Stimulated activated CD4-positive, alpha-beta T cell treated with anti-CD3 and anti-CD28 coated beads, Interleukin-12 subunit alpha, Interleukin-12 subunit beta, amount 100 ng/mL, for 4 hours (primary cell): ENCODE results near the gene RPS18.

Experiments
- DNase-seq: peaks from one replicate; pipeline ENCODE4 v3.0.0-alpha.2; 2020

RPS18 gene

DNA sequence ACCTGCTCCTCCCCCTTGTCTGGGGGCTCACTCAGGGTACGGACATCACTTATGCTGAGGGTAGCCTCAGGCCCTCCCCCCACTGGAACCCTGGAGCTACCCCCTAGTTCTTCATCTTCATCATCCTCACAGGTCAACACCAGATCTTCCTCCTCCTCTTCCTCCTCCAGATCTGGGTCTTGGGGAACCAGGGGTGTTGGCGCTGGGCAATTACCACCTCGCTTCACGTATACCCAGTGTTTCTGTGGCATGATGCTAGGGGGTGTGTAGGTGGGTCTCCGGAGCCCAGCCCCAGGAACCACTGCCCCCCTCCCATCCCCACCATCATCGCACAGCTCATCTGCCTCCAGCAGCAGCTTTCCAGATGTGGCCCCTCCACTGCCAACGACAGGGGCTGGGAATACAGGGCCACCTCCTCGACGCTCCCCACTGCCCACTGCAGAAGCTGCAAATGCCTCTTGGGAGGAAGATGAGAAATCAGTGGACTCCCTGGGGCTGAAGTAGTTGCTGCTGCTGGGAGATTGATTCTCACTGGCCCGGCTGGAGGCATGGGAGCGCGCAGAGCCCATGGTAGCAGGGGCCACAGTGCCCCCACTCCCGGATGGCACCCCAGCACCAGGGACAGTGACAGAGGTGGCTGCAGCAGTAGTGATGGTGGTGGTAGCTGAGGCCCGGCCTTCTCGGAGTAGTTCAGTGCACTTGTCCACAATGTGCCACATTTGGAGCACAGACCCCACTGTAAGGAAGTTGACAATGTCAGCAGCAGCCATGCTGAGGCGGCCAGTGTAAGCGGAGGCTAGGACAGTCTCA is 44.1 kb downstream of the RPS18 start:
- no peak for DNase-seq

GRCh38 chr6:33316603-33317418 is 44.9 kb downstream of the RPS18 start:
- no peak for DNase-seq

- no peak for DNase-seq
Observed at GRCh38 chr6:33317419-33317668, 45.5 kb downstream of the RPS18 start.

DNA sequence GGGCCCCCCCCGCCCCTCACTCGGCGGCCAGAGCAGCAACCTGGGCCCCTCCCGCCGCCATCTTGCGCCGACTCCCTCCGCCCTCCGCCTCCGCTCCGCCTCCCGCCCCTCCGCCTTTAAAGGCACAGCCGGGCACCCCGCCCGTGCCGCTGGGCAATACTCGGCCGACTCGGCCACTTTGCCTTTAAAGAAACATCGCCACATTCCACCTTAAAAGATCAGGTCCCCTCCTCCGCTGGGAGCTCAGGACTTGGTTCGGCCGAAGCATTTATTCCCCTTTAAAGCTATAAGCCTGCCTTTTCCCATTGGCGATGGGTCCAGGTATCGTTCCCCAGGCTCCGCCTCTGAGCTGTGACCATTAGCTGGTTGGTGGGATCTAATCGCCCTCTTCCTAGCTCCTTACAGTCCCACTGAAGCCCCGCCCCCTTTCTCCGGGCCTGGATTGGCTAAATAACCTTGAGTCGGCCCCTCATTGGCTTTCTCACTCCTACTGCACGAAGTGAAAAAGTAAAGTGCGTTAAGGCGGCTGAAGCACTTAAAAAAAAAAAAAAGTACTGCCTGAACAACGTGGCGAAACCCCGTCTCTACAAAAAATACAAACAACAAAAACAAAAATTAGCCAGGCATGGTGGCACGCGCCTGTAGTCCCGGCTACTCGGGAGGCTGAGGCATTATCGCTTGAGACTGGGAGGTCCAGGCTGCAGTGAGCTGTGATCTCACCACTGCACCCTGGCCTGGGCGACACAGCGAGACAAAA is 46.0 kb downstream of the RPS18 start, which contains the start of gene ZBTB22:
TSS of gene ZBTB22 (minus strand) at position 76 of the 757 bp plus-strand sequence. CDS start 828 bp downstream, outside the sequence.
- DNase-seq: peak; percentile 94

DNA sequence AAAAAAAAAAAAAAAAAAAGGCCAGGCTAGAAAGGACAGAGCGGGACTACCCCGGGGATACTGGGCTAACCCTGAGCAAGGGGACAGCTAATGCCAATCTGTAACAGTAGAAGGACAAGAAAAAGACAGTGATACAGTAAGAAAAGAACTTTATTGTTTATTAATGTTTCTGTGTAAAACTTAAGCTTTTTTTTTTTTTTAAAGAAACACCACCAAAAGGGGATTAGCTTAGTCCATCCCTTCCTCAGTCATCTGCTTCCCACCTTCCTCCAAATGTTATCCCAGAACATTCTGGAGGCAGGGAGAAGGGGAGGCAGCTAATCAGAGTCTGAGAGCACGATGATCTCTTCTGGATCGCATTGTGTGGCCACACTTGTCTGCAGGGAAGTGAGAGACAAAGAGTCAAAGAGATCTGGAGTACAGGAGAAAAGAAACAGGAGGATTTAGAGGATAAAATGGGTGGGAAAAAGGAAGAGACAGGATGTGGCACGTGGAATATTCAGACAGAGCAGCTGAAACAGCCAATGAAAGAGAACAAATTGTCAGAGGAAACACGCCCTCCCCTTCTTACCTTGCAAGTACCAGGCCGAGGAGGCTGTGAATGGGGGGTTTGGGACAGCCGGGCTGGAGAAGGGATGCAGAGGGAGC is 46.7 kb downstream of the RPS18 start:
- DNase-seq: no peak

GRCh38 chr6:33319939-33320314 is 48.1 kb downstream of the RPS18 start:
- no peak for DNase-seq

DNA sequence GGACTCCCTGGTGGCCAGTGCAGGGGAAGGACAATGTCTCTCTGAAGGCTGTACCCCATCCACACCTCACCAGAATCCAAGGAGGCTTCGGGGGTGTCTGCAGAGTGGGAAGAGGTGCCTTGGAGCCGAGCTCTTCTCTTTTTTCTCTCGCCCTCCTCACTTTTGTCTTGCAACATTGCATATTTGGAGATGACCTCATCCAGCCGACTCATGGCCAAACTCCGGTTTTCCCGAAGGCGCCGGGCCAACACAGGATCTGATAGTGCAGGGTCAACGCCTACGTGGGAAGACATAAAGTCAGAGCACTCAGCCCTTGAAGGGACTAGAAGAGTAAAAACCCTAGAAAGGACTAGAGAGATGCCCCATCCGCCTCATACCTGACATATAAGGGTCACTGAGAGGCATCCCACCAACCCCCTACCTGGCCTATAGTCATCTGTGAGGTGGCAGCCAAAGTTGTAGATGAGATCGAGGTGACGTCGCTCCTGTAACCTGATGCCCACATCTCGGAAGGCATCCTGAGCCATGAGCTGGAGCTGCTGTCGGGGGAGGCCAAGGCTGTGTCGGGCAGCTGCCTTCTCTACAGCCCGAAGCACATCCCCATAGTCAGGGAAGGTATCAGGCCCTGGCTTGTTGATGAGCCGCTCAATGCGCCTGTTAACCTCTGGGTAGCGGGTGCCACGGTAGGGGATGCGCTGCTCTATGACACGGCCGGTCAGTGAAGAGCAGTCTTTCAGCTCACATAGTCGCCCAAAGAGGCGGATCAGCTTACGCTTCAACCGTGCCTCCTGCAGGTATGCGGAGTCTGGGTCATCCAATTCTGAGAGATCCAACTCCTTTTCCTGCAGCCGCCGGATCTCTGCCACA is 48.7 kb downstream of the RPS18 start:
- DNase-seq: no peak

DNA sequence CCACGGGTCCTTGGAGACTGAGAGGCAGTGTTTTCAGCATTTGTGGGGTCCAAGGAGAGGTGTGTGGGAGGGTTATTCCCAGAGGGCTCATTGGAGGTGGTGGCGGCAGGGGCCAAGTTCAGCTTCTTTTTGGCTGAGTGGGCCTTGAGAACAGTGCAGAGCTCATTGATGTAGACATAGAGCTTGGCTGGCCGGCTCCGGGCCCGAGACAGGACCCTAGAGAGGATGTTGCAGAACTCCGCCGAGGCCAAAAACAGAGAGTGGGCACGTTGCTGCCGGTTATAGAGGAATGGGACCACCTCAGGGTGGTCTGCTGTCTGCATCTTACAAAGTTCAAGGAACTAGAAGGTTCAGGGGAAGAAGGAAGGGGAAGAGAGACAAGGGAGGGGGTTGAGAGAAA is 49.4 kb downstream of the RPS18 start:
- DNase-seq: no peak

GRCh38 chr6:33323623-33323948 is 51.7 kb downstream of the RPS18 start:
- DNase-seq: no peak

GRCh38 chr6:33324125-33324524 is 52.2 kb downstream of the RPS18 start:
- DNase-seq: no peak
